ENCODE data around the gene PRDX5.

Gene PRDX5

DNA sequence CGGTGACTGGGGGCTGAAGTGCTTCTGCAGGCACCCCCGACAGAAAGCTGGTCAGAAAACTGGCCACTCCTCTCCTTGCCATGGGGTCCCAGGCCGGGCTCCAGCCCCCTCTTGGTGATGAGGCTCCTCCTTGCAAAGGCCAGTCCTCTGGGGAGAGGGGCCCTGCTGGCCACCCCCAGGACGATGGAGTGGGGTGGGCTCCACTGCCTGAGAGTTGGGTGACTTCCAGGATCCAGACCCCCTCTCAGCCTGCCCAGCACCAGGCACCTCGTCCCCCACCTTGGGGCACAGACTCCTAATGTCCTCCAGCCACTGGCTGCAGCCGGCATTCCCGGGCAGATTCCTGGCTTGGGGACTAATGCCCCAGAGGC is 40.6 kb downstream of the PRDX5 start:
- TF ChIP-seq, protein P1, sequence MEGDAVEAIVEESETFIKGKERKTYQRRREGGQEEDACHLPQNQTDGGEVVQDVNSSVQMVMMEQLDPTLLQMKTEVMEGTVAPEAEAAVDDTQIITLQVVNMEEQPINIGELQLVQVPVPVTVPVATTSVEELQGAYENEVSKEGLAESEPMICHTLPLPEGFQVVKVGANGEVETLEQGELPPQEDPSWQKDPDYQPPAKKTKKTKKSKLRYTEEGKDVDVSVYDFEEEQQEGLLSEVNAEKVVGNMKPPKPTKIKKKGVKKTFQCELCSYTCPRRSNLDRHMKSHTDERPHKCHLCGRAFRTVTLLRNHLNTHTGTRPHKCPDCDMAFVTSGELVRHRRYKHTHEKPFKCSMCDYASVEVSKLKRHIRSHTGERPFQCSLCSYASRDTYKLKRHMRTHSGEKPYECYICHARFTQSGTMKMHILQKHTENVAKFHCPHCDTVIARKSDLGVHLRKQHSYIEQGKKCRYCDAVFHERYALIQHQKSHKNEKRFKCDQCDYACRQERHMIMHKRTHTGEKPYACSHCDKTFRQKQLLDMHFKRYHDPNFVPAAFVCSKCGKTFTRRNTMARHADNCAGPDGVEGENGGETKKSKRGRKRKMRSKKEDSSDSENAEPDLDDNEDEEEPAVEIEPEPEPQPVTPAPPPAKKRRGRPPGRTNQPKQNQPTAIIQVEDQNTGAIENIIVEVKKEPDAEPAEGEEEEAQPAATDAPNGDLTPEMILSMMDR (conservative IDR thresholded peaks at IDR 0.05; ENCODE audit: low read length) = no peak
- DNase-seq (ENCODE audit: low read depth) = no peak
- H3K4me3 ChIP-seq (ENCODE audit: low read length) = peak overlapping the region; percentile 67

DNA sequence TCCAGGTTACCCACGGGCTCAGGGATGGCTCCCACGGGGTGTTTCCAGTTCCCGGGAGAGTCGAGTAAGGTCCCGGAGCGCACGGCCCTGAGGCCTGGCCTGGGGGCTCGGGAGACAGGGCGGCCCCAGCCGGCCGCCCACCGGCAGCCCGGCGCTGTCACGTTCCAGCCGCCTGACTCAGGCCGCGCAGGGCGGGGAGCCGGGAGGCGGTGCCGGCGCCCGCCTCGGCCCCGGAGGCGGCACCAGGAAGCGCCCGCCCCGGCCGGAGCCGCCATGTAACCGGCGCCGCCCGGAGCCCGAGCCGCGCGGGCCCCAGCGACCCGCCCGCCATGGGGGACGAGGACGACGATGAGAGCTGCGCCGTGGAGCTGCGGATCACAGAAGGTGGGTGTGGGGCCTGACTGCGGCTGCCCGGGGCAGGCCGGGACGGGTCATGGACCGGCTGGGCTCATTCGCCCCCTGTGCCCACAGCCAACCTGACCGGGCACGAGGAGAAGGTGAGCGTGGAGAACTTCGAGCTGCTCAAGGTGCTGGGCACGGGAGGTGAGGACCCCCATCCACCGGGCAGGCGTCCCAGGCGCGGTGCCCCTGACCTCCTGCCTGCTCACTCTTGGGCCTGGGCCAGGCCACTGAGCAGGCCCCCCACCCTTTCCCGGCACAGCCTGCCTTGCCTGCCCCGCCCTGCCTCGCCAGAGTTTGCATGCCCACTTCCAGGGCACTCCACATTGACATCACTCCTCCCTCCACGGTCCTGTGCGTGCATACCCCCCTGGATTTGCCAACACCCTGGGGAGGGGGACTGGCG is 41.2 kb downstream of the PRDX5 start, which contains the start of gene RPS6KA4:
RPS6KA4 (plus strand) TSS at position 256 of the 805 bp plus-strand sequence; CDS start at position 330, 74 bp downstream.
- DNase-seq (ENCODE audit: low read depth) = peak; percentile 56
- peak within 1 kb of the TSS; percentile 96 for H3K4me3 ChIP-seq (ENCODE audit: low read length)
- TF ChIP-seq, protein P1 (conservative IDR thresholded peaks at IDR 0.05; ENCODE audit: low read length) = no peak

DNA sequence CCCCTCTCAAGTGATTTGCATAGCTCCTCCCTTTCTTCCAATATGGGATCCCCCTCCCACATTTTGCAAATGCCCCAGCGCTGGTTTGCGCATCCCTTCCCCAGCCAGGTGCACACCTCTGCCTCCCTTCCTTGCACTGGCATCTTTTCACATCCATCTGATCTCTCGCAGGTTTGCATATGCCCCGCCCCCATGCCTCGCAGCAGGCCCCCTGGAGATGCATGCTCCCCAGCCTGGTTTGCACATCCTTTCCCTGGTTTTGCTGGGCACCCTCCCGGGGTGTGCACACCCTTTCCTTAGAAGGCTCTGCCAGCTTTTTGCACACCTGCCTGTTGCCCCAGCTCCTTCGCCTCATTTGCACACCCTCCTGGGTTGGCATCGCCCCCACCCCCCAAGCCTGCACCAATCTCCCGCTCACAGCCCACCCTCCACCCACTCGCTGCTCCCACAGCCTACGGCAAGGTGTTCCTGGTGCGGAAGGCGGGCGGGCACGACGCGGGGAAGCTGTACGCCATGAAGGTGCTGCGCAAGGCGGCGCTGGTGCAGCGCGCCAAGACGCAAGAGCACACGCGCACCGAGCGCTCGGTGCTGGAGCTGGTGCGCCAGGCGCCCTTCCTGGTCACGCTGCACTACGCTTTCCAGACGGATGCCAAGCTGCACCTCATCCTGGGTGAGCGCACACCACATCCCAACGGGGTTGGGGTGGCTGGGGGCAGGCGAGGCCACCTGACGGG is 42.0 kb downstream of the PRDX5 start:
- TF ChIP-seq, protein P1 (conservative IDR thresholded peaks at IDR 0.05; ENCODE audit: low read length) = no peak
- peak overlapping the region; percentile 96 for H3K4me3 ChIP-seq (ENCODE audit: low read length)
- no peak for DNase-seq (ENCODE audit: low read depth)

DNA sequence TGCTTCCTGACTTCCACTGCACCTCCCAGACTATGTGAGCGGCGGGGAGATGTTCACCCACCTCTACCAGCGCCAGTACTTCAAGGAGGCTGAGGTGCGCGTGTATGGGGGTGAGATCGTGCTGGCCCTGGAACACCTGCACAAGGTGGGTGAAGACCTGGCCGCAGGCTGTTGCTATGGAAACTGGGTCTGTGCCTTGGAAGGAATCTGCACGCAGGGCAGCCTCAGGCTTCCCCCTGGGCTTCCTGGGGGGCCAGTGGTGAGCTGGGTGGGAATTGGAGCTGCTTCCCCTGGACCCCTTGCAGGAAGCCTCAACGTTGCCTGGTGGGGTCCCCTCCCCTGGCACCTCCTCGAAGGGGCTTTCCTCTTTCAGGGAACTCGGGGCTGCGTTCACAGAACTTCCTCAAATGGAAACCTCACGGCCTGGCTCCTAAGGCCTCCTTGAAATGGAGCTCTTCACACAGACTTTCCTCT is 42.6 kb downstream of the PRDX5 start:
- no peak overlapping the region for H3K4me3 ChIP-seq (ENCODE audit: low read length)
- TF ChIP-seq, protein P1 (conservative IDR thresholded peaks at IDR 0.05; ENCODE audit: low read length) = no peak
- no peak for DNase-seq (ENCODE audit: low read depth)

DNA sequence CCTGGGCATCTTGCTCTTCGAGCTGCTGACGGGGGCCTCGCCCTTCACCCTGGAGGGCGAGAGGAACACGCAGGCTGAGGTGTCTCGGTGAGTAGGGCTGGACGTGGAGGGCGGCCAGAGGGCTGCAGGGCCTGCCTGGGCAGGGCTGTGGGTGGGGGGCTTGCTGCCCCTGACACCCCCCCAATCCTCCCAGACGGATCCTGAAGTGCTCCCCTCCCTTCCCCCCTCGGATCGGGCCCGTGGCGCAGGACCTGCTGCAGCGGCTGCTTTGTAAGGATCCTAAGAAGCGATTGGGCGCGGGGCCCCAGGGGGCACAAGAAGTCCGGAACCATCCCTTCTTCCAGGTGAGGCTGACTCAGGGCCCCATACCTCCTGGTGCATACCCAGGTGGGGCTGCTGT is 43.7 kb downstream of the PRDX5 start:
- no peak overlapping the region for H3K4me3 ChIP-seq (ENCODE audit: low read length)
- DNase-seq (ENCODE audit: low read depth) = no peak
- TF ChIP-seq, protein P1 (conservative IDR thresholded peaks at IDR 0.05; ENCODE audit: low read length) = no peak

DNA sequence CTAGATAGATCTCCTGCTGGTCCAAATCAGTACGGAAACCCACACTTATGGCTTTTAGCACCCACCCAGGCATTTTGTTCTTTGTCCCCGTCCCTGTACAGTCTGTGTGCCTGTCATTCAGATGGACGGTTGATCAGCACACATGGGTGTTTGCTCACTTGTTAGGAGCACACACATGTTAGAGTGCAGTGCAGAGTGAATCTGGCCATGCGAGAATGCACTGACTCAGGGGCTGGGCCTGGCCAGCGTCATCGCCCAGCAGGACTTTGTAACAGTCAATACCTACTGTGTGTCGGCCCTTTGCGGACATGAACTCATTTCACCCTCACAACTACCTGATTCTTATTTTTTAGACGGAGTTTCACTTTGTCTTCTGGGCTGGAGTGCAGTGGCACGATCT is 44.4 kb downstream of the PRDX5 start:
- no peak for DNase-seq (ENCODE audit: low read depth)
- H3K4me3 ChIP-seq (ENCODE audit: low read length) = no peak overlapping the region
- TF ChIP-seq, protein P1 (conservative IDR thresholded peaks at IDR 0.05; ENCODE audit: low read length) = no peak
